ENCODE results near the gene PLK2. TPM values are rescaled to one million over a fixed set of nuclear protein-coding genes. Genes with fewer than 3 reads are reported as not detected.

The PLK2 gene
- polyA plus RNA-seq, 1 donor (not counting 4 experiments of a cell fraction or from before 2014, with no cell fraction given): 295 TPM

- Histone ChIP-seq H3K4me2 (ENCODE audit: control insufficient read depth, extremely low read depth, insufficient read depth, low read depth, low read length) (no peak overlapping the region), H4K20me1 (ENCODE audit: control insufficient read depth, extremely low read depth, insufficient read depth, low read length) (no peaks in the 10 kb centered on the region), H3K27ac (ENCODE audit: control insufficient read depth, insufficient read depth, low read length) (no peak overlapping the region), H3K9me3 (ENCODE audit: control insufficient read depth, low read depth, low read length) (peaks cover 2% of the 10 kb centered on the region), H3K4me1 (ENCODE audit: control insufficient read depth, extremely low read depth, insufficient read depth, low read length) (no peaks in the 10 kb centered on the region), H3K27me3 (ENCODE audit: control insufficient read depth, extremely low read depth, insufficient read depth, low read length) (no peaks in the 10 kb centered on the region), H3K4me3 (ENCODE audit: control insufficient read depth in 2 of 3, extremely low read depth in 1 of 3, insufficient read depth in 2 of 3, low read depth in 1 of 3, low read length in 3 of 3) (no peak overlapping the region), H3K9me1 (ENCODE audit: control insufficient read depth, extremely low read depth, insufficient read depth, low read length) (no peaks in the 10 kb centered on the region), H2AFZ (ENCODE audit: control insufficient read depth, low read length) (no peak overlapping the region), H3K36me3 (ENCODE audit: control insufficient read depth in 2 of 2, extremely low read depth in 1 of 2, insufficient read depth in 2 of 2, low read length in 2 of 2) (no peaks in the 10 kb centered on the region), H3K79me2 (ENCODE audit: control insufficient read depth, insufficient read depth, low read length) (no peaks in the 10 kb centered on the region), H3K9ac (ENCODE audit: control insufficient read depth, extremely low read depth, insufficient read depth, low read length) (no peak overlapping the region)
- TF ChIP-seq CTCF (optimal IDR thresholded peaks at IDR 0.05 in 1 of 3, IDR thresholded peaks at IDR 0.05 in 1 of 3, conservative IDR thresholded peaks at IDR 0.05 in 1 of 3; ENCODE audit: extremely low read depth in 1 of 3, insufficient read depth in 2 of 3, low read length in 3 of 3) (peak in 1 of 3 experiments; percentile 34), EZH2 (IDR thresholded peaks at IDR 0.05; ENCODE audit: low read length) (no peak)
- DNase-seq (ENCODE audit: low read depth, low spot score): no peak
- FAIRE-seq: no peak
- dilution Hi-C loops (cut with MboI; ENCODE audit: extremely low pct_ligation_motif_present, low sequenced_read_pairs): no loop called here
These were observed 18.0 kb upstream of the PLK2 start for GRCh38 chr5:58477760-58478376.

GRCh38 chr5:58475404-58475803 is 15.5 kb upstream of the PLK2 start:
- Histone ChIP-seq H3K9ac (ENCODE audit: control insufficient read depth, extremely low read depth, insufficient read depth, low read length) (no peak overlapping the region), H3K9me3 (ENCODE audit: control insufficient read depth, low read depth, low read length) (peaks cover 2% of the 10 kb centered on the region), H3K27ac (ENCODE audit: control insufficient read depth, insufficient read depth, low read length) (no peak overlapping the region), H3K9me1 (ENCODE audit: control insufficient read depth, extremely low read depth, insufficient read depth, low read length) (no peaks in the 10 kb centered on the region), H3K4me1 (ENCODE audit: control insufficient read depth, extremely low read depth, insufficient read depth, low read length) (no peaks in the 10 kb centered on the region), H2AFZ (ENCODE audit: control insufficient read depth, low read length) (no peak overlapping the region), H3K79me2 (ENCODE audit: control insufficient read depth, insufficient read depth, low read length) (no peaks in the 10 kb centered on the region), H3K36me3 (ENCODE audit: control insufficient read depth in 2 of 2, extremely low read depth in 1 of 2, insufficient read depth in 2 of 2, low read length in 2 of 2) (no peaks in the 10 kb centered on the region), H3K4me2 (ENCODE audit: control insufficient read depth, extremely low read depth, insufficient read depth, low read depth, low read length) (no peak overlapping the region), H3K27me3 (ENCODE audit: control insufficient read depth, extremely low read depth, insufficient read depth, low read length) (no peaks in the 10 kb centered on the region), H3K4me3 (ENCODE audit: control insufficient read depth in 2 of 3, extremely low read depth in 1 of 3, insufficient read depth in 2 of 3, low read depth in 1 of 3, low read length in 3 of 3) (no peak overlapping the region), H4K20me1 (ENCODE audit: control insufficient read depth, extremely low read depth, insufficient read depth, low read length) (no peaks in the 10 kb centered on the region)
- DNase-seq (ENCODE audit: low read depth, low spot score) (no peak), FAIRE-seq (no peak)
- TF ChIP-seq EZH2 (IDR thresholded peaks at IDR 0.05; ENCODE audit: low read length) (no peak), CTCF (optimal IDR thresholded peaks at IDR 0.05 in 1 of 3, IDR thresholded peaks at IDR 0.05 in 1 of 3, conservative IDR thresholded peaks at IDR 0.05 in 1 of 3; ENCODE audit: extremely low read depth in 1 of 3, insufficient read depth in 2 of 3, low read length in 3 of 3) (no peak)
- dilution Hi-C loops (cut with MboI; ENCODE audit: extremely low pct_ligation_motif_present, low sequenced_read_pairs): no loop called here

All from keratinocyte (primary cell).